GM19395 (cell line): ENCODE measurements around the gene RPS13.
"Not testable (repeated sequence)": the region's sequence is repeated elsewhere in the genome, so short reads cannot be mapped to it uniquely, and the experiment has no call there.

Experiments
- ATAC-seq: cut with Tn5 transposase; IDR thresholded peaks from one replicate; pipeline ENCODE4 v1.9.1; 2021; ENCODE audit warnings: mild to moderate bottlenecking, moderate library complexity; ENCODE audit not compliant: unreplicated experiment

Gene RPS13

DNA sequence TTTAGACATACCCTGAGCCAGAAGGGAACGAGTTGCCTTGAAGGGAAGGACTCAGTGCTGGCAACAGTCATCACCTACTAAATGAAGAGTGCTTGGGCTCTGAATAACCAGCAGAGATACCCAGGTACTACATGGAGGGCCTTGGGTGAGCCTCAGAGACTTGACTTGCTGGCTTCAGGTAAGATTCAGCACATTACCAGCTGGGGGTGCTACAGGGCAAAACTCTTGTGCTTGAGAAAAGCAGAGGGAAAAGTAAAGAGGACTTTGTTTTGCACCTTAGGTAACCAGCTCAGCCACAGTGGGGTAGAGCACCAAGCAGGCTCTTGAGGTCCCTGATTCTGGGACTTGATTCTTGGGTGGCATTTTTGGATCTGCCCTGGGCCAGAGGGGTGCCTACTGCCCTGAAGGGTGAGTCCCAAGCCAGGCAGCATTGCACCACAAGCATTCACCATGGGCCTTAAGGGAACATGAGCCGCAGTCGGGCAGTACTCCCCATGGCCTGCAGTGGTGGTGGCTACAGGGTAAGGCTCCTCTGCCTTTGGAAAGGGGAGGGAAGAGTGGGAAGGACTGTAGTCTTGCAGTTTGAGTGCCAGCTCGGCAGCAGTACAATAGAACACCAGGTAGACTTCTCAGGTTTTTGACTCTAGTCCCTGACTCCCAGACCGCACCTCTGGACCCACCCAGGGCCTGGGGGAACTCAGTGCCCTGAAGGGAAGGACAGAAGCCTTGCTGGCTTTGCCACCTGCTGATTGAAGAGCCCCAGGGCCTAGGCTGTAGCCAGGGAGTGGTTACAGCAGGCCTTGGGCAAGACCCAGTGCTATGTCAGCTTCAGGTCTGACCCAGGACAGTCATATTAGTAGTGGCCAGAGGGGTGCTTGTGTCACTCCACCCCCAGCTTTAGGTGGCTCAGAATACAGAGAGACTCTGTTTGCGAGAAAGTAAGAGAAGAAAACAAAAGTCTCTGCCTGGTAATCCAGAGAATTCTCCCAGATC, 40.5 kb downstream of the RPS13 start:
- no peak for ATAC-seq

- ATAC-seq: not testable (repeated sequence)
Measured at GRCh38 chr11:17034027-17034426, 43.4 kb downstream of the RPS13 start.

DNA sequence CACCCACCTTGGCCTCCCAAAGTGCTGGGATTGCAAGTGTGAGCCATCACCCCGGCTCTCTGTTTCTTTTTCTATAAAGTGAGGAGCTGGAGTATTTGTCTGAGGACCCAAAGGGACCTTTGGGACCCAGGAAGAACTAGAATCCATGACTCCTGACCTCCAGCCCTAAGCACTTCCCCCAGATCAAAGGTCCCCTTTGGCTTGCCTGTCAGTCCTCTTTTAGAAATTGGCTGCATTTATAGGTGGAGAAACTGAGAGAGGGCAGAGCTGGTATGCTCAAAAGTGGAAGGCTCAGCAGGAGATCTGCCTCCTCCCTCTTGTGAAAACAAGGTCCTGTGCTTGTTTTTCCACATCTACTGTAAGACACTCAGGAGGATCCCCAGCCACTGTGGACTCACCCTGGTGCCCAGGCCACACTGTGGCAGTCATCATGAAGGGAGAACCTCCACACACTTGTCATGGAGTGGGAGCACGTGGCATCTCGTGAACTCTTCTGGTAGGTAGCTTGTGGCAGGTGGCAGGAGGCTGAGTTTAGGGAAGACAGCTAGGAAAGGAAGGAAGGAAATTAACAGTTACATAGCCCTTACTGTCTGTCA, 50.9 kb downstream of the RPS13 start:
- no peak for ATAC-seq

GRCh38 chr11:17024924-17025323, 52.5 kb downstream of the RPS13 start:
- ATAC-seq: no peak
